Activated CD4-positive, alpha-beta memory T cell treated with anti-CD3 and anti-CD28 coated beads for 36 hours (primary cell): Measurements from ENCODE around the gene L2HGDH. TPM values are rescaled to one million over a fixed set of nuclear protein-coding genes. Genes with fewer than 3 reads are reported as not detected.
"Not testable (repeated sequence)": the region's sequence is repeated elsewhere in the genome, so short reads cannot be mapped to it uniquely, and the experiment has no call there.

Experiments
- CTCF ChIA-PET: fragments of 350-600 bp; sonication (Branson Sonifier 250); formaldehyde crosslinking; loops from one replicate; lab custom pipeline; 2021; ENCODE audit warnings: antibody characterized with exemption, inconsistent platforms; lab: Charles Lee
- POLR2A ChIA-PET: fragments of 350-600 bp; sonication (Branson Sonifier 250); formaldehyde crosslinking; loops from one replicate; lab custom pipeline; 2021; ENCODE audit warnings: antibody characterized with exemption; lab: Charles Lee
- DNase-seq: peaks from one replicate; pipeline ENCODE4 v3.0.0-alpha.2; 2020
- H3K27ac Mint-ChIP-seq: one replicate; pipeline ENCODE4 v1.8.0; 2021; ENCODE audit warnings: mixed read lengths
- H3K27me3 Mint-ChIP-seq: one replicate; pipeline ENCODE4 v1.8.0; 2021; ENCODE audit warnings: mixed read lengths
- H3K36me3 Mint-ChIP-seq: one replicate; pipeline ENCODE4 v1.8.0; 2021; ENCODE audit warnings: mixed read lengths
- H3K4me1 Mint-ChIP-seq: one replicate; pipeline ENCODE4 v1.8.0; 2021; ENCODE audit warnings: low read depth, mixed read lengths
- H3K4me3 Mint-ChIP-seq: one replicate; pipeline ENCODE4 v1.8.0; 2021; ENCODE audit warnings: mild to moderate bottlenecking, mixed read lengths
- H3K9me3 Mint-ChIP-seq: one replicate; pipeline ENCODE4 v1.8.0; 2021; ENCODE audit warnings: mixed read lengths
- intact Hi-C: fragments of 100-400 bp; cut with micrococcal nuclease; formaldehyde crosslinking; loops from one replicate; pipeline ENCODE4 v1.15.1; 2023
- total RNA-seq, 2 experiments: library from RNA; stranded (reverse); gene quantifications; one replicate each; pipeline ENCODE4 v1.2.3, GENCODE V29; 2021

L2HGDH gene
- 10 to 100 TPM; 15.0 to 15.2 TPM for total RNA-seq

- Mint-ChIP-seq H3K36me3 (peaks cover 8% of the 10 kb centered on the region), H3K4me3 (peak within 1 kb of the TSS; percentile 96), H3K27me3 (no peaks in the 10 kb centered on the region), H3K9me3 (peaks cover 9% of the 10 kb centered on the region), H3K4me1 (peaks cover 37% of the 10 kb centered on the region), H3K27ac (peak within 1 kb of the TSS; percentile 94)
- DNase-seq: peak; percentile 93
- intact Hi-C loops: loop anchor here (1.0 to 10.0 kb wide), 11 partner anchors 9 to 1535 kb away; partner anchors contain the start of genes CDKL1, MGAT2, RPL36AL and RPS29
- ChIA-PET POLR2A (interaction anchor here (0.6 to 1.3 kb wide), 6 partner anchors 9 to 460 kb away, joined by 3 to 8 read pairs (median 4); partner anchors contain the start of genes NEMF and VCPKMT), CTCF (interaction anchor here (0.6 to 2.2 kb wide), 8 partner anchors 9 to 474 kb away, joined by 3 to 20 read pairs (median 3); partner anchors contain the start of genes MAP4K5 and NEMF)
Measured at GRCh38 chr14:50311972-50312733, at the start of gene L2HGDH, which contains the start of gene DMAC2L. L2HGDH (minus strand) TSS chr14:50312229; CDS start chr14:50312150, 79 bp downstream. DMAC2L (plus strand) TSS chr14:50312324; CDS start chr14:50321488, 9,164 bp downstream.

GRCh38 chr14:50360851-50361250 is 48.8 kb upstream of the L2HGDH start:
- H3K4me1 Mint-ChIP-seq: peaks cover 17% of the 10 kb centered on the region
- intact Hi-C loops: loop anchor here (5.0 kb wide), 3 partner anchors 129 to 729 kb away; partner anchors contain the start of genes NIN and SOS2
- H3K4me3 Mint-ChIP-seq: no peak overlapping the region
- DNase-seq: no peak
- H3K27ac Mint-ChIP-seq: no peak overlapping the region
- H3K27me3 Mint-ChIP-seq: no peaks in the 10 kb centered on the region
- peaks cover 18% of the 10 kb centered on the region for H3K36me3 Mint-ChIP-seq
- CTCF ChIA-PET: no interaction called here
- POLR2A ChIA-PET: no interaction called here
- peaks cover 5% of the 10 kb centered on the region for H3K9me3 Mint-ChIP-seq

GRCh38 chr14:50360093-50360492 is 48.1 kb upstream of the L2HGDH start:
- H3K9me3 Mint-ChIP-seq: peaks cover 5% of the 10 kb centered on the region
- no peak overlapping the region for H3K4me3 Mint-ChIP-seq
- no peak for DNase-seq
- no peaks in the 10 kb centered on the region for H3K27me3 Mint-ChIP-seq
- no peak overlapping the region for H3K27ac Mint-ChIP-seq
- peaks cover 17% of the 10 kb centered on the region for H3K4me1 Mint-ChIP-seq
- intact Hi-C loops: loop anchor here (5.0 kb wide), 3 partner anchors 128 to 728 kb away; partner anchors contain the start of genes NIN and SOS2
- H3K36me3 Mint-ChIP-seq: peaks cover 18% of the 10 kb centered on the region
- CTCF ChIA-PET: interaction anchor here (1.0 kb wide), 1 partner anchor 42 kb away, joined by 4 read pairs; no protein-coding TSS in a partner anchor
- POLR2A ChIA-PET: no interaction called here

GRCh38 chr14:50359631-50360030 is 47.6 kb upstream of the L2HGDH start:
- peaks cover 18% of the 10 kb centered on the region for H3K36me3 Mint-ChIP-seq
- no peak for DNase-seq
- peaks cover 17% of the 10 kb centered on the region for H3K4me1 Mint-ChIP-seq
- intact Hi-C loops: loop anchor here (5.0 kb wide), 3 partner anchors 127 to 727 kb away; partner anchors contain the start of genes NIN and SOS2
- ChIA-PET CTCF (interaction anchor here (0.6 to 1.0 kb wide), 2 partner anchors 24 to 42 kb away, joined by 4 read pairs; no protein-coding TSS in a partner anchor), POLR2A (no interaction called here)
- no peaks in the 10 kb centered on the region for H3K27me3 Mint-ChIP-seq
- peaks cover 5% of the 10 kb centered on the region for H3K9me3 Mint-ChIP-seq
- H3K4me3 Mint-ChIP-seq: no peak overlapping the region
- no peak overlapping the region for H3K27ac Mint-ChIP-seq

- intact Hi-C loops: no loop called here
- peaks cover 22% of the 10 kb centered on the region for H3K36me3 Mint-ChIP-seq
- POLR2A ChIA-PET: no interaction called here
- no peaks in the 10 kb centered on the region for H3K27me3 Mint-ChIP-seq
- no peak for DNase-seq
- H3K4me1 Mint-ChIP-seq: peaks cover 8% of the 10 kb centered on the region
- H3K9me3 Mint-ChIP-seq: peaks cover 5% of the 10 kb centered on the region
- CTCF ChIA-PET: no interaction called here
- no peak overlapping the region for H3K4me3 Mint-ChIP-seq
- H3K27ac Mint-ChIP-seq: no peak overlapping the region
Measured at GRCh38 chr14:50357753-50358395, 45.8 kb upstream of the L2HGDH start.

GRCh38 chr14:50357124-50357523 is 45.1 kb upstream of the L2HGDH start:
- Mint-ChIP-seq H3K4me3 (no peak overlapping the region), H3K27ac (no peak overlapping the region), H3K27me3 (no peaks in the 10 kb centered on the region), H3K4me1 (peaks cover under 1% of the 10 kb centered on the region), H3K36me3 (peaks cover 16% of the 10 kb centered on the region), H3K9me3 (no peaks in the 10 kb centered on the region)
- no peak for DNase-seq
- ChIA-PET POLR2A (no interaction called here), CTCF (no interaction called here)
- intact Hi-C loops: no loop called here

- H3K27ac Mint-ChIP-seq, H3K4me3 Mint-ChIP-seq, CTCF ChIA-PET, H3K9me3 Mint-ChIP-seq, intact Hi-C loops, DNase-seq, H3K27me3 Mint-ChIP-seq, H3K4me1 Mint-ChIP-seq: not testable (repeated sequence)
- peaks cover 16% of the 10 kb centered on the region for H3K36me3 Mint-ChIP-seq
- POLR2A ChIA-PET: interaction anchor here (0.9 kb wide), 1 partner anchor 11 kb away, joined by 3 read pairs; no protein-coding TSS in a partner anchor
Measured at GRCh38 chr14:50356283-50356682, 44.3 kb upstream of the L2HGDH start.

- POLR2A ChIA-PET: interaction anchor here (0.9 kb wide), 1 partner anchor 12 kb away, joined by 3 read pairs; no protein-coding TSS in a partner anchor
- intact Hi-C loops: no loop called here
- no peak overlapping the region for H3K27ac Mint-ChIP-seq
- no peaks in the 10 kb centered on the region for H3K27me3 Mint-ChIP-seq
- H3K4me3 Mint-ChIP-seq: no peak overlapping the region
- no peaks in the 10 kb centered on the region for H3K9me3 Mint-ChIP-seq
- CTCF ChIA-PET: no interaction called here
- no peaks in the 10 kb centered on the region for H3K4me1 Mint-ChIP-seq
- H3K36me3 Mint-ChIP-seq: peaks cover 16% of the 10 kb centered on the region
- no peak for DNase-seq
Measured at GRCh38 chr14:50355692-50356091, 43.7 kb upstream of the L2HGDH start.

GRCh38 chr14:50354527-50354926 is 42.5 kb upstream of the L2HGDH start:
- H3K4me1 Mint-ChIP-seq: no peaks in the 10 kb centered on the region
- DNase-seq: no peak
- ChIA-PET POLR2A (no interaction called here), CTCF (no interaction called here)
- peaks cover 16% of the 10 kb centered on the region for H3K36me3 Mint-ChIP-seq
- H3K27me3 Mint-ChIP-seq: no peaks in the 10 kb centered on the region
- no peak overlapping the region for H3K4me3 Mint-ChIP-seq
- intact Hi-C loops: no loop called here
- H3K27ac Mint-ChIP-seq: no peak overlapping the region
- H3K9me3 Mint-ChIP-seq: no peaks in the 10 kb centered on the region

- no peaks in the 10 kb centered on the region for H3K4me1 Mint-ChIP-seq
- H3K9me3 Mint-ChIP-seq: no peaks in the 10 kb centered on the region
- H3K27ac Mint-ChIP-seq: no peak overlapping the region
- ChIA-PET CTCF (no interaction called here), POLR2A (no interaction called here)
- peaks cover 13% of the 10 kb centered on the region for H3K36me3 Mint-ChIP-seq
- DNase-seq: no peak
- H3K27me3 Mint-ChIP-seq: no peaks in the 10 kb centered on the region
- intact Hi-C loops: no loop called here
- no peak overlapping the region for H3K4me3 Mint-ChIP-seq
Measured at GRCh38 chr14:50353126-50353525, 41.1 kb upstream of the L2HGDH start.

GRCh38 chr14:50352584-50352983 is 40.6 kb upstream of the L2HGDH start:
- ChIA-PET POLR2A (no interaction called here), CTCF (no interaction called here)
- intact Hi-C loops: no loop called here
- DNase-seq: no peak
- no peaks in the 10 kb centered on the region for H3K4me1 Mint-ChIP-seq
- no peak overlapping the region for H3K27ac Mint-ChIP-seq
- H3K4me3 Mint-ChIP-seq: no peak overlapping the region
- peaks cover 11% of the 10 kb centered on the region for H3K36me3 Mint-ChIP-seq
- no peaks in the 10 kb centered on the region for H3K27me3 Mint-ChIP-seq
- no peaks in the 10 kb centered on the region for H3K9me3 Mint-ChIP-seq

- ChIA-PET CTCF (no interaction called here), POLR2A (interaction anchor here (0.7 to 1.2 kb wide), 2 partner anchors 105 to 244 kb away, joined by 4 read pairs; no protein-coding TSS in a partner anchor)
- no peak for DNase-seq
- H3K27ac Mint-ChIP-seq: no peak overlapping the region
- peaks cover 4% of the 10 kb centered on the region for H3K36me3 Mint-ChIP-seq
- peaks cover 2% of the 10 kb centered on the region for H3K27me3 Mint-ChIP-seq
- intact Hi-C loops: no loop called here
- H3K4me1 Mint-ChIP-seq: no peaks in the 10 kb centered on the region
- no peak overlapping the region for H3K4me3 Mint-ChIP-seq
- H3K9me3 Mint-ChIP-seq: no peaks in the 10 kb centered on the region
Measured at GRCh38 chr14:50350975-50351374, 38.9 kb upstream of the L2HGDH start.
